GM18520 (cell line): ENCODE data around the gene CORO6.

ENCODE experiments used
- ATAC-seq: cut with Tn5 transposase; IDR thresholded peaks from one replicate; pipeline ENCODE4 v1.9.1; 2021; ENCODE audit not compliant: unreplicated experiment

The CORO6 gene

GRCh38 chr17:29567304-29567553 lies 55.5 kb downstream of the CORO6 start:
- no peak for ATAC-seq

DNA sequence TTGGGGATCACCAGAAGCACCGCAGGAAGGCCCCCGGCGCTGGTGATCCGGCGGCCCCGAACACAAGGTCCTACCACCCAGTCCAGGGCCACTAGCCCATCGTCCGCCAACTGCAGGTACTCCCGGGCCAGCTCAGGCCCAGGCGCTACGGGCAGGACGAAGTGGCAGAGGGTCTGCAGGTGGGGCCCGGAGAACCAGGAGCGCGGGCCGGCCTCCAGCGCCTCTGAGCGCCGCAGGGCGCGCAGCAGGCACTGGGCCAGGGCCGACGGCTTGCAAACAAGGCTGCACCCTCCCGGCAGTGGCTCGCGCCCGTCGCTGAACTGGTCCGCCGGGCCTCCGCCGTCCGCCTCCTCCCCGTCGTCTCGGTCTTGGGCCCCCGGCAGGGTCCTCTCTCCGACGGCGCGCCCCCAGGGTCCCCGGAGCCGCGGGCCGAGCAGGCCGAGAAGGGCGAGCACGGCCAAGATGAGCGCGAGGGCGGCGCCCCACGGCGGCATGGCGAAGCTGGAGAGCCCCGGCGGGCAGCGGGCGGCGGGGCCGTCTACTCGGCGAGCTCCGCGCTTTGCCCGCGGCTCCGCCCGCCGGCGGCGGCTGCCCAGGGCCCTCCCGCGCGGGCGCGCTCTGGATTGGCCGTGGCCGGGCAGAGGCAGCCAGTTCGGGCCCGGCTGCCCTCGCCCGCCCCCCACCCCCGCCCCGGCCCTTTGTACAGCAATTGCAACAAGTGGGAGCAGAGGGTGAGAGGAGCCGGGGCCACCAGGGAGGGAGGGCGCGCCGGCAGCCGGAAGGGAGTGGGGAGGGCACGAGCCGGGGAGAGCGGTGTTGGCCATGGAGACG lies 56.0 kb downstream of the CORO6 start, which contains the start of gene ABHD15:
Gene ABHD15 (minus strand): TSS at position 565 of the 831 bp plus-strand sequence. CDS start 71 bp downstream, at position 494.
- no peak for ATAC-seq

DNA sequence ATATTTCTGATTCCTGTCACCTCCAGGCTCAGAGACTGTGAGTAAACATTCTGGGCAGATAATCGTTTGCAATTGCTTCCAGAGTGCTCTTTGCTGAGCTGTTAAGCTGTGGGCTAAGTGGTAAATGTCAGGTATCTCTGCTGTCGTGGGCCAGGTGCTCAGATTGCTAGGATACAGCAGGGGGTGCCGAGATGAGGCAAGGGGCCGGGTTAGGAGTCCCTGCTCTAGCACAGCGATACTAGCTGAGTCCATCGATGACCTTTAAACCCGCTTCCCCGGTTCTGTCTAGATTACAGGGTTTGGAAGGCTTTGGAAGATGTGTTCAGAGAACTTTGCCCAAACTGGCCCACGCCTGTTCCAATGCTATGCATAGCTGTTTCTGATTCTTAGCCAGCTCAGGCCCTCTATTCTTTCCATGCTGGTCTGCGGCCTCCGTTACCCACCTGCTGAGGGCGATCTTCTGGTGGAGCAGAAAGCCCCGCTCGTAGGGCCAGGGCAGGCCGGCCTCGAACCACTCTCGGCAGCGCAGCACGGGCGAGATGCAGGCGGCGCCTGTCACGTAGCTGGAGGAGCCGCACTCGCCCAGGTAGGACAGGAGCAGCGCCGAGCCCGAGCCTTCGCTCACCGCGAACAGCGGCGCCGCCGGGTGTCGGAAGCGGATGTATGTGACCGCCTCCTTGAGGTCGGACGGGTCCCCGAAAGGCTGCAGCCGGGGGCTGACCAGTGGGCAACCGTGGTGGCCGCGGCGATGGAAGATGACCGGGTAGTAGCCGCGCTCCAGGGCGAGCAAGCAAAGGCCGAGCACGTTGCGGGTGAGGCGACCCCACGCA lies 56.9 kb downstream of the CORO6 start:
- ATAC-seq, result no peak
